ENCODE data around the gene SYT14. TPM values are rescaled to one million over a fixed set of nuclear protein-coding genes. Genes with fewer than 3 reads are reported as not detected.

SYT14 gene
- polyA plus RNA-seq, 3 donors: not detected

GRCh38 chr1:210074904-210075303 is 136.9 kb downstream of the SYT14 start:
- 88% methylated on average over 12 of the region's 16 CpGs for WGBS (ENCODE audit: insufficient coverage)
- Mint-ChIP-seq H3K27ac (no peak overlapping the region), H3K27me3 (ENCODE audit: low read depth in 3 of 3) (no peaks in the 10 kb centered on the region), H3K4me3 (no peak overlapping the region), H3K9me3 (peaks cover 0 to 9% (median 0%) of the 10 kb centered on the region in 7 donors), H3K4me1 (no peaks in the 10 kb centered on the region), H3K36me3 (no peaks in the 10 kb centered on the region)
- Histone ChIP-seq H3K27ac (ENCODE audit: low read depth in 1 of 2, low read length in 2 of 2) (no peak overlapping the region), H3K4me1 (ENCODE audit: control insufficient read depth in 1 of 2, insufficient read depth in 2 of 2, low read length in 2 of 2) (no peaks in the 10 kb centered on the region), H2AFZ (ENCODE audit: insufficient read depth, low read depth, low read length, poor library complexity, severe bottlenecking) (no peak overlapping the region), H4K20me1 (ENCODE audit: insufficient read depth, low read length) (no peaks in the 10 kb centered on the region), H3K79me2 (ENCODE audit: insufficient read depth, low read length) (no peaks in the 10 kb centered on the region), H3K9ac (ENCODE audit: insufficient read depth, low read length, poor library complexity, severe bottlenecking) (no peak overlapping the region), H3K27me3 (ENCODE audit: control insufficient read depth in 2 of 2, insufficient read depth in 2 of 2, low read length in 2 of 2) (no peaks in the 10 kb centered on the region), H3K4me2 (replicated peaks; ENCODE audit: extremely low read depth, low read length, poor library complexity, severe bottlenecking) (no peak overlapping the region), H3K9me3 (replicated peaks in 1 of 2; ENCODE audit: control insufficient read depth in 1 of 2, insufficient read depth in 1 of 2, low read length in 2 of 2) (peaks cover 0 to 6% of the 10 kb centered on the region in 2 donors), H3K4me3 (replicated peaks in 1 of 3; ENCODE audit: low read depth in 2 of 3, low read length in 3 of 3) (no peak overlapping the region), H3K36me3 (replicated peaks in 1 of 2; ENCODE audit: control insufficient read depth in 1 of 2, insufficient read depth in 2 of 2, low read length in 2 of 2) (no peaks in the 10 kb centered on the region)
- intact Hi-C loops (cut with micrococcal nuclease): no loop called here
- TF ChIP-seq CTCF (IDR thresholded peaks at IDR 0.05): no peak
- no peak for DNase-seq

GRCh38 chr1:210076620-210077019 is 138.6 kb downstream of the SYT14 start:
- Mint-ChIP-seq H3K27me3 (ENCODE audit: low read depth in 3 of 3) (no peaks in the 10 kb centered on the region), H3K9me3 (peaks cover 0 to 9% (median 0%) of the 10 kb centered on the region in 7 donors), H3K4me1 (no peaks in the 10 kb centered on the region), H3K27ac (no peak overlapping the region), H3K36me3 (no peaks in the 10 kb centered on the region), H3K4me3 (no peak overlapping the region)
- no peaks in the 10 kb centered on the region for H4K20me1 ChIP-seq (ENCODE audit: insufficient read depth, low read length)
- no peak overlapping the region for H3K9ac ChIP-seq (ENCODE audit: insufficient read depth, low read length, poor library complexity, severe bottlenecking)
- H3K4me3 ChIP-seq (replicated peaks in 1 of 3; ENCODE audit: low read depth in 2 of 3, low read length in 3 of 3): no peak overlapping the region
- no peak for TF ChIP-seq CTCF (IDR thresholded peaks at IDR 0.05)
- H3K79me2 ChIP-seq (ENCODE audit: insufficient read depth, low read length): no peaks in the 10 kb centered on the region
- H3K27ac ChIP-seq (ENCODE audit: low read depth in 1 of 2, low read length in 2 of 2): no peak overlapping the region
- H3K36me3 ChIP-seq (replicated peaks in 1 of 2; ENCODE audit: control insufficient read depth in 1 of 2, insufficient read depth in 2 of 2, low read length in 2 of 2): no peaks in the 10 kb centered on the region
- no peaks in the 10 kb centered on the region for H3K4me1 ChIP-seq (ENCODE audit: control insufficient read depth in 1 of 2, insufficient read depth in 2 of 2, low read length in 2 of 2)
- intact Hi-C loops (cut with micrococcal nuclease): no loop called here
- no peak overlapping the region for H3K4me2 ChIP-seq (replicated peaks; ENCODE audit: extremely low read depth, low read length, poor library complexity, severe bottlenecking)
- no peak overlapping the region for H2AFZ ChIP-seq (ENCODE audit: insufficient read depth, low read depth, low read length, poor library complexity, severe bottlenecking)
- no peaks in the 10 kb centered on the region for H3K27me3 ChIP-seq (ENCODE audit: control insufficient read depth in 2 of 2, insufficient read depth in 2 of 2, low read length in 2 of 2)
- WGBS (ENCODE audit: insufficient coverage): no CpG with 5 or more reads among the region's 3 CpGs
- no peak for DNase-seq
- H3K9me3 ChIP-seq (replicated peaks in 1 of 2; ENCODE audit: control insufficient read depth in 1 of 2, insufficient read depth in 1 of 2, low read length in 2 of 2): peaks cover 0 to 6% of the 10 kb centered on the region in 2 donors

Measured in CD14-positive monocyte (primary cell).